SK-N-SH treated with all-trans-retinoic acid at 6 μM for 48 hours (cell line): ENCODE data around the gene DEAF1.

Source experiments
- CREB5 ChIP-seq: fragments of 250-450 bp; sonication (Bioruptor Pico); IDR thresholded peaks from 2 replicates; pipeline ENCODE4 v1.5.1; 2020; ENCODE audit warnings: low read depth, mild to moderate bottlenecking, moderate library complexity
- TCF4 ChIP-seq: fragments of 250-450 bp; sonication (Bioruptor Pico); IDR thresholded peaks from 2 replicates; pipeline ENCODE4 v1.8.0; 2021; ENCODE audit warnings: mild to moderate bottlenecking, moderate library complexity, borderline replicate concordance
- ZFP3 ChIP-seq: fragments of 250-450 bp; sonication (Bioruptor Pico); IDR thresholded peaks from 2 replicates; pipeline ENCODE4 v1.5.0; 2020; ENCODE audit warnings: mild to moderate bottlenecking, moderate library complexity

DNA sequence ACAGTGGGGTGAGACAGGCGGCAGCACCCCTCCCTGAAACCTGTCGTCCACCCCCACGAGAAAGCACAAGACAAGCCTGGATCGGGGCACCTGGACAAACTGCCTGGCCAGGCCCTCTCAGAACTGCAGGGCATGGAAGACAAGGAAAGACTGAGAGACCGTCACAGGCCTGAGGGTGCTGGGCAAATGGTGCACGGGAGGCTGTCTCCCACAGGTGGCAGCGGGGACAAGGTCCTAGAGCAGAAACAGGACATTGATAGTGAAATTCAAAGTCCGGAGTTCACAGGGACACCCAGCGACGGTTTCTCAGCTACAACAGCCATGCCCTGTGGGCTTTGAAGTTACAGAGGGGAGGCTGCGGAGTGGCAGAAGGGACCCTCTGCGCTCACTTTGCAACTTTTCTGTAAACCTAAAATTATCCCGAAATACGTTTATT lies 37.3 kb downstream of the DEAF1 start:
- no peak for TF ChIP-seq CREB5 (CRISPR knock-in tag)
- TF ChIP-seq TCF4: no peak
- no peak for TF ChIP-seq ZFP3 (CRISPR knock-in tag)
